Hepatocyte (in vitro differentiated cells): ENCODE measurements around the gene CEBPZ.

Experiments
- CTCF ChIP-seq: fragments of 200-600 bp; sonication (generic); IDR thresholded peaks from 2 replicates; pipeline ENCODE4 v1.5.1; 2016; ENCODE audit warnings: antibody characterized with exemption, mild to moderate bottlenecking; ENCODE audit not compliant: poor library complexity
- EZH2 ChIP-seq: fragments of 200-600 bp; sonication (generic); IDR thresholded peaks from 2 replicates; pipeline ENCODE4 v1.6.1; 2016; ENCODE audit warnings: antibody characterized with exemption, mild to moderate bottlenecking, borderline replicate concordance

DNA sequence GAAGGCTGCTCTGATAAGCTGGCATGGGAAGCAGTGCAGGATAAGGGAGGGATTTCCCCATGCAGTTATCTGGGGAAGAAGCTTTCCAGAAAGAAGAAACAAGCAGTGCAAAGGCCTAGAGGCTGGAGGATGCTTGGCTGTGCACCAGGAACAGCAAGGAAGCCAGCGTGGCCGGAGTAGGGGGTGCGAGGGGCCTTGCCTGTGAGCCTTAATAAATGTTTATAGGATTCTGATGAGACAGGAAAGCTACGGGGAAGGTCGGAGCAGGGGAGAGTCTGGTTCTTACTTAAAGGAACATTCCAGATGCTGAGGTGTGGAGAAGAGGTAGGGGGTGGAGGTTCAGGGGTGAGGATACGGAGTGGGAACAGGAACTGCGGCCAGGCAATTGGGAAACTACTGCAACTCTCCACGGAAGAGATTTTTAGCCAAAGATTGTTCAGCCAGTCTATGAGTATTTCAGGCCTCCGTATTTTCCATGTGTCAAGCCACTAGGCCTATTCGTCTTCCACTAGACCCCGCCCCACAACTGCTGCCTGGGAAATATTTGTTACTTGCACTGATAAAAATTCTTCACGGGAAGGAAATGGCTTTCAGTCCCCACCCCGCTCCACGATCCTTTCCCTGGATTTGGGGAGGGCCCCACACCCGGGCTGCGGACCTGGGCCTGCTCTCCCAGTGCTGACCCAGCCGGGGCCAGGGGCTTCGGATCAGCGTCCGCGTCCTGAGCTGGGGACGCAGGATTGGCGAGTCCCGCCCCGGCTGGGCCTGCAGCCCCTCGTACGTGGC is 75.1 kb downstream of the CEBPZ start:
- TF ChIP-seq CTCF (no peak), EZH2 (no peak)
